ENCODE results near the gene PLAC8.

DNA sequence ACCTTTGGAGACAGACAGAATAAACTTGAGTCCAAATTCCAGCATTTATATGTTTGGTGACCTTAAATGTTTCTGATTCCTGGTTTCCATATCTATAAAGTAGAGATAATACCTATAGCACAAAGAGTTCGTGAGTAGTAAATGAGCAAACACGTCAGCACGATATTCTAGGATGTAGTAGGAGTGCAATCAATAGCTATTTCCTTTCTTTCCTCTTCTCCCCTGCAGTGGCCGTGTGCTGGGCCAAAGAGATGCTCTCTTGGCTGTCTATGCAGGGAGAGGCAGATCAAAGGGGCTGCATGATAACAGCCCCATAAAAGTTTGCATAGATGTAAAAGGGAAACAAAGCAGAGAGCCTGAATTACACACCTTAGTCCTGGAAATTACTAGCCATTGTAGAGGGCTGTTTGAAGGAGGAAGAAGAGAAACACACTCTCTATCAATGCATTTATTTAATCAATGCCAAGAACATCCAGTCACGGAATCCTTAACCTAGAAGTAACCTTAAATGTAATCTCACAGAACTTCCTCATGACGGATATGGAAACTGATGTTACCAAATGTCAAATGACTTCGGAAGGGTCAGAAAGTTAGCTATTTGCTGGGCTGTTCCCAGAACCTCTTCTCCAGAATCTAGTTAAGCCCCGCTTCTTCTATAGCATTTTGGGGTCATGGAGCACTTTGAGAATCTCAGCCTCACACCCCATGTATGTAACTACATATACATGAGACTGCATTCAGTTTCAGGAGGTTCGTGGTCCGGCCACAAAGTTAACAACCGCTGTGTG lies 35.5 kb upstream of the PLAC8 start:
- TF ChIP-seq, protein P1, sequence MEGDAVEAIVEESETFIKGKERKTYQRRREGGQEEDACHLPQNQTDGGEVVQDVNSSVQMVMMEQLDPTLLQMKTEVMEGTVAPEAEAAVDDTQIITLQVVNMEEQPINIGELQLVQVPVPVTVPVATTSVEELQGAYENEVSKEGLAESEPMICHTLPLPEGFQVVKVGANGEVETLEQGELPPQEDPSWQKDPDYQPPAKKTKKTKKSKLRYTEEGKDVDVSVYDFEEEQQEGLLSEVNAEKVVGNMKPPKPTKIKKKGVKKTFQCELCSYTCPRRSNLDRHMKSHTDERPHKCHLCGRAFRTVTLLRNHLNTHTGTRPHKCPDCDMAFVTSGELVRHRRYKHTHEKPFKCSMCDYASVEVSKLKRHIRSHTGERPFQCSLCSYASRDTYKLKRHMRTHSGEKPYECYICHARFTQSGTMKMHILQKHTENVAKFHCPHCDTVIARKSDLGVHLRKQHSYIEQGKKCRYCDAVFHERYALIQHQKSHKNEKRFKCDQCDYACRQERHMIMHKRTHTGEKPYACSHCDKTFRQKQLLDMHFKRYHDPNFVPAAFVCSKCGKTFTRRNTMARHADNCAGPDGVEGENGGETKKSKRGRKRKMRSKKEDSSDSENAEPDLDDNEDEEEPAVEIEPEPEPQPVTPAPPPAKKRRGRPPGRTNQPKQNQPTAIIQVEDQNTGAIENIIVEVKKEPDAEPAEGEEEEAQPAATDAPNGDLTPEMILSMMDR (conservative IDR thresholded peaks at IDR 0.05 in 1 of 2, IDR thresholded peaks at IDR 0.05 in 1 of 2; ENCODE audit: extremely low read depth in 1 of 2, insufficient read depth in 1 of 2, low read depth in 1 of 2, low read length in 2 of 2), result no peak
- TF ChIP-seq EZH2 (IDR thresholded peaks at IDR 0.05; ENCODE audit: borderline replicate concordance, low read length), result no peak

Measured in mammary epithelial cell (primary cell).